K562 (cell line): ENCODE measurements around the gene SLC12A3. TPM values are rescaled to one million over a fixed set of nuclear protein-coding genes. Genes with fewer than 3 reads are reported as not detected.

Source experiments
- ATAC-seq: fragments of 200-7000 bp; cut with Tn5 transposase; 3 replicates; pipeline ENCODE4 v1.9.1; 2020; ENCODE audit warnings: moderate library complexity
- BruUV-seq: library from RNA; stranded (reverse); fragments of 400-500 nt; replicated peaks from 2 replicates; lab custom pipeline; 2021; lab: Mats Ljungman, UMichigan
- CTCF ChIA-PET: fragments of 300-600 bp; formaldehyde crosslinking; extraction: SDS; loops from one replicate; lab custom pipeline; 2021; ENCODE audit warnings: low intra/inter-chr PET ratio; lab: Yijun Ruan, JAX
- POLR2A ChIA-PET: fragments of 300-600, 350-650 bp; sonication (Branson Sonifier 250); formaldehyde crosslinking; extraction: SDS; loops from one replicate; lab custom pipeline; 2021; ENCODE audit warnings: antibody characterized with exemption, inconsistent platforms; lab: Yijun Ruan, JAX
- DNase-seq, 4 experiments: peaks; one replicate each; pipeline versions ENCODE4 v3.0.0 to v3.0.0-alpha.2; 2011 to 2018; ENCODE audit warnings: low spot score in 3 of 4, mixed read lengths in 3 of 4; ENCODE audit errors: extremely low read depth in 1 of 4
- FAIRE-seq: peaks from 2 replicates; lab custom pipeline; 2011; peaks lifted over from hg19 to GRCh38; lab: Jason Lieb, UNC
- H2AFZ ChIP-seq: 2 replicates; pipeline ENCODE4 v1.6.0; 2011; ENCODE audit warnings: low read depth, low read length, control low read depth, inconsistent platforms
- H3K27ac ChIP-seq: fragments of 200-600 bp; 3 replicates; pipeline ENCODE4 v1.8.0; 2011; ENCODE audit warnings: low read depth, mild to moderate bottlenecking, control low read depth, inconsistent platforms, low read length, moderate library complexity, mixed read lengths; ENCODE audit errors: extremely low read depth
- H3K27me3 ChIP-seq, 2 experiments: fragments of 300-600 bp in 1 of 2; 2 replicates in 1 of 2; 3 replicates in 1 of 2; pipeline versions ENCODE4 v1.6.0 to v1.8.0; 2011; ENCODE audit warnings: inconsistent platforms in 2 of 2, low read length in 2 of 2, mild to moderate bottlenecking in 1 of 2, mixed read lengths in 1 of 2, moderate library complexity in 1 of 2; ENCODE audit not compliant: control insufficient read depth in 2 of 2, insufficient read depth in 2 of 2
- H3K36me3 ChIP-seq: fragments of 300-600 bp; 3 replicates; pipeline ENCODE4 v1.8.0; 2011; ENCODE audit warnings: mild to moderate bottlenecking, low read length, inconsistent platforms; ENCODE audit not compliant: control insufficient read depth, insufficient read depth
- H3K4me1 ChIP-seq, 2 experiments: fragments of 200-600 bp in 1 of 2; replicated peaks in 1 of 2; 2 replicates in 1 of 2; 3 replicates in 1 of 2; pipeline versions ENCODE4 v1.5.1 to v1.8.0; 2011; ENCODE audit warnings: inconsistent platforms in 2 of 2, low read length in 2 of 2, mild to moderate bottlenecking in 1 of 2, mixed read lengths in 1 of 2, moderate library complexity in 1 of 2; ENCODE audit not compliant: control insufficient read depth in 2 of 2, insufficient read depth in 2 of 2
- H3K4me2 ChIP-seq: 2 replicates; pipeline ENCODE4 v1.6.1; 2011; ENCODE audit warnings: low read length, control low read depth, inconsistent platforms, mixed read lengths; ENCODE audit not compliant: insufficient read depth
- H3K4me3 ChIP-seq: fragments of 200-600 bp; sonication (generic), shearing (Covaris generic); 2 replicates; pipeline ENCODE4 v1.5.1; 2016; ENCODE audit warnings: control low read depth, inconsistent platforms
- H3K79me2 ChIP-seq: fragments of 200-600 bp; 3 replicates; pipeline ENCODE4 v1.8.0; 2011; ENCODE audit warnings: low read length, inconsistent platforms; ENCODE audit not compliant: control insufficient read depth, insufficient read depth
- H3K9ac ChIP-seq, 2 experiments: 2 replicates each; pipeline versions ENCODE4 v1.6.0 to v1.6.1; 2011; ENCODE audit warnings: low read depth in 2 of 2, low read length in 2 of 2, control low read depth in 1 of 2, inconsistent platforms in 1 of 2, mild to moderate bottlenecking in 1 of 2, mixed read lengths in 1 of 2; ENCODE audit not compliant: insufficient read depth in 1 of 2
- H3K9me1 ChIP-seq: one replicate; pipeline ENCODE4 v1.6.0; 2011; ENCODE audit warnings: inconsistent platforms, mild to moderate bottlenecking, low read length, moderate library complexity; ENCODE audit not compliant: control insufficient read depth, insufficient read depth
- H3K9me3 ChIP-seq: replicated peaks from 2 replicates; pipeline ENCODE4 v1.5.1; 2011; ENCODE audit warnings: low read depth, low read length, inconsistent platforms; ENCODE audit not compliant: control insufficient read depth, insufficient read depth
- H4K20me1 ChIP-seq: replicated peaks from 2 replicates; pipeline ENCODE4 v1.6.1; 2011; ENCODE audit warnings: low read length, inconsistent platforms, mixed read lengths; ENCODE audit not compliant: control insufficient read depth, insufficient read depth
- CBFA2T2 ChIP-seq: fragments of 450-650 bp; conservative IDR thresholded peaks from 2 replicates; pipeline ENCODE4 v1.6.1; 2017; ENCODE audit warnings: mild to moderate bottlenecking
- CBFA2T3 ChIP-seq: fragments of 450-650 bp; IDR thresholded peaks from 2 replicates; pipeline ENCODE4 v1.6.1; 2017
- ETS2 ChIP-seq: IDR thresholded peaks from 2 replicates; pipeline ENCODE4 v1.6.1; 2016; ENCODE audit warnings: borderline replicate concordance, missing genetic modification characterization, mild to moderate bottlenecking, moderate library complexity, missing compliant biosample characterization; ENCODE audit not compliant: poor library complexity, severe bottlenecking
- NUFIP1 ChIP-seq: fragments of 450-650 bp; IDR thresholded peaks from 2 replicates; pipeline ENCODE4 v1.6.1; 2018; ENCODE audit not compliant: partially characterized antibody
- RAD21 ChIP-seq, 2 experiments: fragments of 250-450 bp in 1 of 2; fragments of 450-650 bp in 1 of 2; sonication (Bioruptor Pico) in 1 of 2; formaldehyde crosslinking in 1 of 2; IDR thresholded peaks in 1 of 2; conservative IDR thresholded peaks in 1 of 2; 2 replicates each; pipeline versions ENCODE4 v1.4.0 to v1.8.0; 2020 to 2022; ENCODE audit warnings: mild to moderate bottlenecking in 2 of 2, moderate library complexity in 1 of 2
- TAL1 ChIP-seq: fragments of 450-650 bp; IDR thresholded peaks from 2 replicates; pipeline ENCODE4 v1.6.1; 2016; ENCODE audit warnings: mild to moderate bottlenecking
- TGIF2 ChIP-seq: sonication (generic); formaldehyde crosslinking; IDR thresholded peaks from 2 replicates; pipeline ENCODE4 v1.8.1; 2022; ENCODE audit warnings: mild to moderate bottlenecking, missing genetic modification reagents, moderate library complexity
- WGBS: fragments of 100-300 bp; shearing (Covaris generic); methylation state at CpG from one replicate; pipeline ENCODE4 v1.1.6; 2016; ENCODE audit warnings: low coverage, mixed read lengths; ENCODE audit not compliant: insufficient coverage; ENCODE audit errors: missing lambda C conversion rate; 5-methylcytosine and 5-hydroxymethylcytosine counted together
- in situ Hi-C: fragments of 300-500 bp; cut with MboI; formaldehyde crosslinking; loops from 4 replicates; pipeline ENCODE4 v1.15.0; 2018; ENCODE audit warnings: inconsistent platforms, mixed read lengths
- intact Hi-C: fragments of 100-400 bp; cut with micrococcal nuclease; formaldehyde crosslinking; loops from 2 replicates; pipeline ENCODE4 v1.14.2; 2022
- polyA plus RNA-seq, 8 experiments: library from polyadenylated mRNA; depleted of rRNA in 4 of 8; stranded (reverse) in 5 of 8; unstranded in 3 of 8; fragments of >200 nt; fragmentation: Nextera tagmentation in 2 of 8; fragmentation: Illumina TruSeq in 1 of 8; extraction: Ambion mirVana in 2 of 8; extraction: Trizol in 1 of 8; gene quantifications; 2 replicates each; pipeline versions ENCODE4 v1.2.1 to v1.2.3, GENCODE V29; 2011 to 2014; ENCODE audit warnings: inconsistent platforms in 1 of 8, missing spikeins in 1 of 8
- total RNA-seq, 7 experiments: library from RNA; depleted of rRNA in 6 of 7; stranded (reverse); fragments of >200 nt in 6 of 7; fragmentation: Illumina TruSeq in 2 of 7; extraction: Trizol in 2 of 7; gene quantifications; 2 replicates each; pipeline versions ENCODE4 v1.2.1 to v1.2.3, GENCODE V29; 2011 to 2021; ENCODE audit warnings: low replicate concordance in 1 of 7
- TF ChIP-seq, protein P1 (sequence below), 2 experiments: fragments of 450-650 bp; formaldehyde crosslinking in 1 of 2; IDR thresholded peaks; 2 replicates each; pipeline versions ENCODE4 v1.4.0 to v1.6.1; 2014 to 2020; ENCODE audit warnings: mild to moderate bottlenecking in 2 of 2, borderline replicate concordance in 1 of 2, low read depth in 1 of 2
- TF ChIP-seq, protein P2 (sequence below), 3 experiments: IDR thresholded peaks in 2 of 3; conservative IDR thresholded peaks in 1 of 3; 2 replicates each; pipeline ENCODE4 v1.5.1; 2011 to 2012; ENCODE audit warnings: low read length in 3 of 3, mild to moderate bottlenecking in 3 of 3, control low read depth in 2 of 3, improper control_type of control experiment in 1 of 3, inconsistent platforms in 1 of 3, low read depth in 1 of 3, mixed read lengths in 1 of 3, moderate library complexity in 1 of 3; ENCODE audit not compliant: insufficient read depth in 2 of 3

Gene SLC12A3
- total and polyA plus RNA-seq, 9 of the 15 experiments (the other 6 are each of a cell fraction or from before 2014, with no cell fraction given), result not detected

GRCh38 chr16:56871172-56871593 is 6.2 kb downstream of the SLC12A3 start:
- 33% methylated on average over 7 of the region's 7 CpGs for WGBS
- no peaks in the 10 kb centered on the region; a peak in 1 of 5 replicates for H3K27me3 ChIP-seq
- no TSS peak for BruUV-seq
- POLR2A ChIA-PET, result interaction anchor here (0.6 to 1.0 kb wide), 2 partner anchors 56 to 62 kb away, joined by 3 to 4 read pairs; no protein-coding TSS in a partner anchor
- no peak overlapping the region for H3K27ac ChIP-seq
- H4K20me1 ChIP-seq, result no peaks in the 10 kb centered on the region
- ATAC-seq (peak; percentile 16; the same call in 1 of the 3 replicates), DNase-seq (peak in 1 of 4 experiments; percentile 23), FAIRE-seq (peak; percentile 60)
- no peaks in the 10 kb centered on the region for H3K9me3 ChIP-seq
- peaks cover 0 to 9% of the 10 kb centered on the region in 2 experiments; a peak in 3 of 5 replicates for H3K4me1 ChIP-seq
- no peaks in the 10 kb centered on the region for H3K79me2 ChIP-seq
- CTCF ChIA-PET, result no interaction called here
- no peaks in the 10 kb centered on the region for H3K9me1 ChIP-seq
- no peak overlapping the region; a peak in 1 of 4 replicates for H3K9ac ChIP-seq
- H3K36me3 ChIP-seq, result no peaks in the 10 kb centered on the region
- H3K4me3 ChIP-seq, result no peak overlapping the region
- no peak overlapping the region for H2AFZ ChIP-seq
- in situ Hi-C loops, result no loop called here
- 0 out of 2 replicates have a peak, but pooled peaks have one; percentile 4 for TF ChIP-seq CBFA2T2
- TF ChIP-seq, protein P1, sequence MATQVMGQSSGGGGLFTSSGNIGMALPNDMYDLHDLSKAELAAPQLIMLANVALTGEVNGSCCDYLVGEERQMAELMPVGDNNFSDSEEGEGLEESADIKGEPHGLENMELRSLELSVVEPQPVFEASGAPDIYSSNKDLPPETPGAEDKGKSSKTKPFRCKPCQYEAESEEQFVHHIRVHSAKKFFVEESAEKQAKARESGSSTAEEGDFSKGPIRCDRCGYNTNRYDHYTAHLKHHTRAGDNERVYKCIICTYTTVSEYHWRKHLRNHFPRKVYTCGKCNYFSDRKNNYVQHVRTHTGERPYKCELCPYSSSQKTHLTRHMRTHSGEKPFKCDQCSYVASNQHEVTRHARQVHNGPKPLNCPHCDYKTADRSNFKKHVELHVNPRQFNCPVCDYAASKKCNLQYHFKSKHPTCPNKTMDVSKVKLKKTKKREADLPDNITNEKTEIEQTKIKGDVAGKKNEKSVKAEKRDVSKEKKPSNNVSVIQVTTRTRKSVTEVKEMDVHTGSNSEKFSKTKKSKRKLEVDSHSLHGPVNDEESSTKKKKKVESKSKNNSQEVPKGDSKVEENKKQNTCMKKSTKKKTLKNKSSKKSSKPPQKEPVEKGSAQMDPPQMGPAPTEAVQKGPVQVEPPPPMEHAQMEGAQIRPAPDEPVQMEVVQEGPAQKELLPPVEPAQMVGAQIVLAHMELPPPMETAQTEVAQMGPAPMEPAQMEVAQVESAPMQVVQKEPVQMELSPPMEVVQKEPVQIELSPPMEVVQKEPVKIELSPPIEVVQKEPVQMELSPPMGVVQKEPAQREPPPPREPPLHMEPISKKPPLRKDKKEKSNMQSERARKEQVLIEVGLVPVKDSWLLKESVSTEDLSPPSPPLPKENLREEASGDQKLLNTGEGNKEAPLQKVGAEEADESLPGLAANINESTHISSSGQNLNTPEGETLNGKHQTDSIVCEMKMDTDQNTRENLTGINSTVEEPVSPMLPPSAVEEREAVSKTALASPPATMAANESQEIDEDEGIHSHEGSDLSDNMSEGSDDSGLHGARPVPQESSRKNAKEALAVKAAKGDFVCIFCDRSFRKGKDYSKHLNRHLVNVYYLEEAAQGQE (IDR thresholded peaks at IDR 0.05; ENCODE audit: borderline replicate concordance), result peak; percentile 9; the same call in 1 of the 2 replicates
- TF ChIP-seq, protein P1 (CRISPR knock-in tag; IDR thresholded peaks at IDR 0.05; ENCODE audit: low read depth), result no peak
- TF ChIP-seq TGIF2 (CRISPR knock-in tag), result no peak
- no peak for TF ChIP-seq ETS2
- TF ChIP-seq, protein P2, sequence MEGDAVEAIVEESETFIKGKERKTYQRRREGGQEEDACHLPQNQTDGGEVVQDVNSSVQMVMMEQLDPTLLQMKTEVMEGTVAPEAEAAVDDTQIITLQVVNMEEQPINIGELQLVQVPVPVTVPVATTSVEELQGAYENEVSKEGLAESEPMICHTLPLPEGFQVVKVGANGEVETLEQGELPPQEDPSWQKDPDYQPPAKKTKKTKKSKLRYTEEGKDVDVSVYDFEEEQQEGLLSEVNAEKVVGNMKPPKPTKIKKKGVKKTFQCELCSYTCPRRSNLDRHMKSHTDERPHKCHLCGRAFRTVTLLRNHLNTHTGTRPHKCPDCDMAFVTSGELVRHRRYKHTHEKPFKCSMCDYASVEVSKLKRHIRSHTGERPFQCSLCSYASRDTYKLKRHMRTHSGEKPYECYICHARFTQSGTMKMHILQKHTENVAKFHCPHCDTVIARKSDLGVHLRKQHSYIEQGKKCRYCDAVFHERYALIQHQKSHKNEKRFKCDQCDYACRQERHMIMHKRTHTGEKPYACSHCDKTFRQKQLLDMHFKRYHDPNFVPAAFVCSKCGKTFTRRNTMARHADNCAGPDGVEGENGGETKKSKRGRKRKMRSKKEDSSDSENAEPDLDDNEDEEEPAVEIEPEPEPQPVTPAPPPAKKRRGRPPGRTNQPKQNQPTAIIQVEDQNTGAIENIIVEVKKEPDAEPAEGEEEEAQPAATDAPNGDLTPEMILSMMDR (IDR thresholded peaks at IDR 0.05 in 2 of 3, conservative IDR thresholded peaks at IDR 0.05 in 1 of 3; ENCODE audit: insufficient read depth in 2 of 3, low read depth in 1 of 3, low read length in 3 of 3), result peak in 1 of 3 experiments; percentile 18; a peak in 1 of 6 replicates
- peak; percentile 26 for TF ChIP-seq CBFA2T3
- TF ChIP-seq RAD21 (CRISPR knock-in tag; conservative IDR thresholded peaks at IDR 0.05 in 1 of 2, IDR thresholded peaks at IDR 0.05 in 1 of 2), result peak in 1 of 2 experiments; percentile 15; a peak in 1 of 4 replicates
- TF ChIP-seq NUFIP1, result no peak
- peak; percentile 13; the same call in 1 of the 2 replicates for TF ChIP-seq TAL1
- H3K4me2 ChIP-seq, result no peak overlapping the region
- intact Hi-C loops, result loop anchor here (5.0 kb wide), 1 partner anchor 61 kb away; the partner anchor contains the start of gene HERPUD1
